WTC11 (cell line): ENCODE measurements around the gene VAV2. TPM values are rescaled to one million over a fixed set of nuclear protein-coding genes. Genes with fewer than 3 reads are reported as not detected.

Experiments used
- ATAC-seq: fragments of 200-7000 bp; cut with Tn5 transposase; 2 replicates; pipeline ENCODE4 v1.10.0; 2021; ENCODE audit warnings: mild to moderate bottlenecking, moderate library complexity
- CTCF ChIA-PET: fragments of 300-600 bp; sonication (Branson Sonifier 250); formaldehyde crosslinking; loops from one replicate; lab custom pipeline; 2021; ENCODE audit warnings: antibody characterized with exemption; lab: Charles Lee
- POLR2A ChIA-PET: fragments of 350-600 bp; sonication (Branson Sonifier 250); formaldehyde crosslinking; loops from one replicate; lab custom pipeline; 2021; ENCODE audit warnings: antibody characterized with exemption; lab: Charles Lee
- DNase-seq: peaks from one replicate; pipeline ENCODE4 v3.0.0; 2021; ENCODE audit warnings: low spot score
- H3K27ac Mint-ChIP-seq: 2 replicates; pipeline ENCODE4 v1.8.0; 2021; ENCODE audit warnings: mixed read lengths
- H3K27me3 Mint-ChIP-seq: 2 replicates; pipeline ENCODE4 v1.8.0; 2021; ENCODE audit warnings: low read depth, mild to moderate bottlenecking, moderate library complexity, mixed read lengths
- H3K36me3 Mint-ChIP-seq: 2 replicates; pipeline ENCODE4 v1.8.0; 2021; ENCODE audit warnings: mixed read lengths
- H3K4me1 Mint-ChIP-seq: 2 replicates; pipeline ENCODE4 v1.8.0; 2022; ENCODE audit warnings: mixed read lengths
- H3K4me3 Mint-ChIP-seq: 2 replicates; pipeline ENCODE4 v1.8.0; 2021; ENCODE audit warnings: mild to moderate bottlenecking, moderate library complexity, mixed read lengths
- H3K9me3 Mint-ChIP-seq: 2 replicates; pipeline ENCODE4 v1.8.0; 2021; ENCODE audit warnings: mixed read lengths
- CBFB ChIP-seq: sonication (generic); formaldehyde crosslinking; IDR thresholded peaks from 2 replicates; pipeline ENCODE4 v1.8.1; 2022; ENCODE audit warnings: mild to moderate bottlenecking, low read depth, missing genetic modification reagents
- CREM ChIP-seq: sonication (generic); formaldehyde crosslinking; IDR thresholded peaks from 2 replicates; pipeline ENCODE4 v1.8.1; 2022; ENCODE audit warnings: mild to moderate bottlenecking, missing genetic modification reagents, moderate library complexity
- E2F1 ChIP-seq: sonication (generic); formaldehyde crosslinking; IDR thresholded peaks from 2 replicates; pipeline ENCODE4 v1.8.0; 2022; ENCODE audit warnings: mild to moderate bottlenecking, missing genetic modification reagents
- ETV6 ChIP-seq: sonication (generic); formaldehyde crosslinking; IDR thresholded peaks from 2 replicates; pipeline ENCODE4 v1.8.1; 2022; ENCODE audit warnings: mild to moderate bottlenecking, missing genetic modification reagents
- FOXP1 ChIP-seq: sonication (generic); formaldehyde crosslinking; IDR thresholded peaks from 2 replicates; pipeline ENCODE4 v1.8.0; 2022; ENCODE audit warnings: missing genetic modification reagents, mild to moderate bottlenecking, moderate library complexity, borderline replicate concordance
- KAT7 ChIP-seq: sonication (generic); formaldehyde crosslinking; IDR thresholded peaks from 2 replicates; pipeline ENCODE4 v1.8.1; 2023; ENCODE audit warnings: missing genetic modification reagents, mild to moderate bottlenecking, borderline replicate concordance
- MLX ChIP-seq: sonication (generic); formaldehyde crosslinking; IDR thresholded peaks from 2 replicates; pipeline ENCODE4 v1.8.1; 2023; ENCODE audit warnings: mild to moderate bottlenecking, missing genetic modification reagents, moderate library complexity
- NFATC4 ChIP-seq: fragments of 250-450 bp; sonication (Bioruptor Pico); IDR thresholded peaks from 2 replicates; pipeline ENCODE4 v1.9.0; 2021; ENCODE audit warnings: mild to moderate bottlenecking
- NFE2L1 ChIP-seq: sonication (generic); formaldehyde crosslinking; IDR thresholded peaks from 2 replicates; pipeline ENCODE4 v1.8.1; 2023; ENCODE audit warnings: missing genetic modification reagents
- STAT6 ChIP-seq: sonication (generic); formaldehyde crosslinking; conservative IDR thresholded peaks from 2 replicates; pipeline ENCODE4 v1.8.1; 2023; ENCODE audit warnings: mild to moderate bottlenecking, low read depth, missing genetic modification reagents, moderate library complexity
- ZNF121 ChIP-seq: sonication (generic); formaldehyde crosslinking; IDR thresholded peaks from 2 replicates; pipeline ENCODE4 v1.8.0; 2023; ENCODE audit warnings: missing genetic modification reagents
- ZNF281 ChIP-seq: sonication (generic); formaldehyde crosslinking; IDR thresholded peaks from 2 replicates; pipeline ENCODE4 v1.8.0; 2023; ENCODE audit warnings: mild to moderate bottlenecking, missing genetic modification reagents
- ZNF317 ChIP-seq: sonication (generic); formaldehyde crosslinking; IDR thresholded peaks from 2 replicates; pipeline ENCODE4 v1.8.1; 2023; ENCODE audit warnings: low read depth, mild to moderate bottlenecking, moderate library complexity, missing genetic modification reagents, borderline replicate concordance
- ZNF423 ChIP-seq: fragments of 250-450 bp; sonication (Bioruptor Pico); IDR thresholded peaks from 2 replicates; pipeline ENCODE4 v2.1.2; 2022; ENCODE audit warnings: mild to moderate bottlenecking, moderate library complexity
- ZNF425 ChIP-seq: fragments of 250-450 bp; sonication (Bioruptor Pico); conservative IDR thresholded peaks from 2 replicates; pipeline ENCODE4 v1.9.0; 2021; ENCODE audit warnings: mild to moderate bottlenecking
- ZNF512 ChIP-seq: sonication (generic); formaldehyde crosslinking; IDR thresholded peaks from 2 replicates; pipeline ENCODE4 v1.8.1; 2022; ENCODE audit warnings: missing genetic modification reagents, borderline replicate concordance
- ZNF532 ChIP-seq: fragments of 250-450 bp; sonication (Bioruptor Pico); IDR thresholded peaks from 2 replicates; pipeline ENCODE4 v1.9.0; 2021; ENCODE audit warnings: mild to moderate bottlenecking, borderline replicate concordance
- ZNF671 ChIP-seq: fragments of 250-450 bp; sonication (Bioruptor Pico); IDR thresholded peaks from 2 replicates; pipeline ENCODE4 v1.8.0; 2021; ENCODE audit warnings: mild to moderate bottlenecking
- ZSCAN18 ChIP-seq: fragments of 250-450 bp; sonication (Bioruptor Pico); IDR thresholded peaks from 2 replicates; pipeline ENCODE4 v2.1.2; 2022; ENCODE audit warnings: mild to moderate bottlenecking, moderate library complexity
- total RNA-seq: library from RNA; stranded (reverse); gene quantifications from 3 replicates; pipeline ENCODE4 v1.2.3, GENCODE V29; 2021

Gene VAV2
- total RNA-seq, 1 experiment from 2014 or later, result 39.7 TPM

- peak overlapping the region; percentile 66 for H3K27ac Mint-ChIP-seq
- TF ChIP-seq NFE2L1 (CRISPR knock-in tag), result no peak
- no peak for TF ChIP-seq KAT7 (CRISPR knock-in tag)
- no peak for TF ChIP-seq ZNF121
- TF ChIP-seq ZNF512 (CRISPR knock-in tag), result no peak
- no peak for TF ChIP-seq NFATC4 (CRISPR knock-in tag)
- no peak for TF ChIP-seq ZNF532
- TF ChIP-seq CBFB (CRISPR knock-in tag), result no peak
- no peak for TF ChIP-seq ZNF425 (CRISPR knock-in tag)
- no peak for TF ChIP-seq FOXP1 (CRISPR knock-in tag)
- TF ChIP-seq ZNF281, result no peak
- TF ChIP-seq ZNF317 (CRISPR knock-in tag), result no peak
- TF ChIP-seq ETV6 (CRISPR knock-in tag), result no peak
- no peak for TF ChIP-seq ZNF423
- no peak for TF ChIP-seq E2F1 (CRISPR knock-in tag)
- no peak for TF ChIP-seq ZNF671
- no peak for TF ChIP-seq ZSCAN18
- no peak for TF ChIP-seq STAT6 (CRISPR knock-in tag)
- no peak for TF ChIP-seq MLX (CRISPR knock-in tag)
- no peak for TF ChIP-seq CREM (CRISPR knock-in tag)
- TF ChIP-seq, all 79 proteins: peak for 0
- ATAC-seq, result no peak
- CTCF ChIA-PET, result interaction anchor here (0.7 to 1.6 kb wide), 4 partner anchors 40 to 172 kb away, joined by 3 to 4 read pairs (median 4); no protein-coding TSS in a partner anchor
- Mint-ChIP-seq H3K9me3 (no peaks in the 10 kb centered on the region), H3K4me3 (no peak overlapping the region), H3K4me1 (peaks cover 45% of the 10 kb centered on the region), H3K36me3 (no peaks in the 10 kb centered on the region), H3K27me3 (no peaks in the 10 kb centered on the region)
- POLR2A ChIA-PET, result interaction anchor here (0.6 kb wide), 2 partner anchors 143 to 162 kb away, joined by 3 to 5 read pairs; no protein-coding TSS in a partner anchor
- no peak for DNase-seq
Measured at GRCh38 chr9:133821601-133822429, 170.3 kb downstream of the VAV2 start.
